Measurements from ENCODE around the gene MIEN1.
"Not testable (repeated sequence)": the region's sequence is repeated elsewhere in the genome, so short reads cannot be mapped to it uniquely, and the experiment has no call there.

The MIEN1 gene, protein sequence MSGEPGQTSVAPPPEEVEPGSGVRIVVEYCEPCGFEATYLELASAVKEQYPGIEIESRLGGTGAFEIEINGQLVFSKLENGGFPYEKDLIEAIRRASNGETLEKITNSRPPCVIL

GRCh38 chr17:39730095-39730921 is at the start of gene MIEN1:
Gene MIEN1, minus strand, starts transcription at chr17:39730532. Its CDS starts 37 bp downstream, at chr17:39730495.
- peak; percentile 71 for DNase-seq

DNA sequence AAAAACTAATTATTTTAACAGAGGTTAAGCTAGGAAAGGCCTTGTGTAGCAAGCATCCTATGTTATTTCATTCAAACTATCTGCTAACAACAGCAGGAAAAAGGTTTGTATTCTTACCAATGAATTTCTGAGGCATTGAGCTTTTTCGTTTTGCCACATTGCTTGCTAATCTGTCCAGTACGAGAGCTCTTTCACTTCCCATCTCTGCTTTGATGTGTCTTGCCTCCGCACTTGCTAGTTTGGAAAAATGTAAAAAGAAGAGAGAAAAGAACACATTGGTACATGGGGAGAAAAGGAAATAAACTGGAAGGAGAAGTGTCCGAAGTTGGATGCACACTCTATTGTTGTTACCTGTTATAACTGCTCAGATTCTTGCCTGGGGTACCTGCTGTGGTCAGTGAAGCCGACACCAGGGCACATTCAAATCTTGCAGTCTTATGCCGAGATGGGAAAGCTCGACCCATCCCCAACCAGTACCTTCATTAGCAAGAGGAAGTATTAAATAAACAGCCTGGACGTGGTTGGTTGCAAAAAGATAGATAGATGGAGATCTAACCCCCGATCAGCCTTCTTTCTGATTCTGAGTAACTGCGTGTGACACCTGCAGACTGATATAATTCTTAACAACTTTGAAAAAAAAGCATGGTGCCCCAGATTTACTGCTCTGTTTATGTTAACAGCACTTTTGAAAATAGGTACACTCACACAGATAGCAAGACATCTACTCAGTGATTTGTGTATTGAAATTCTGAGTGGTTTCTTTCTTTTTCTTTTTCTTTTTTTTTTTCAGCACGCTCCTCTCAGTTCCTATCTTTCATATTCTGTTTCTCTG is 47.4 kb upstream of the MIEN1 start:
- DNase-seq, result no peak

DNA sequence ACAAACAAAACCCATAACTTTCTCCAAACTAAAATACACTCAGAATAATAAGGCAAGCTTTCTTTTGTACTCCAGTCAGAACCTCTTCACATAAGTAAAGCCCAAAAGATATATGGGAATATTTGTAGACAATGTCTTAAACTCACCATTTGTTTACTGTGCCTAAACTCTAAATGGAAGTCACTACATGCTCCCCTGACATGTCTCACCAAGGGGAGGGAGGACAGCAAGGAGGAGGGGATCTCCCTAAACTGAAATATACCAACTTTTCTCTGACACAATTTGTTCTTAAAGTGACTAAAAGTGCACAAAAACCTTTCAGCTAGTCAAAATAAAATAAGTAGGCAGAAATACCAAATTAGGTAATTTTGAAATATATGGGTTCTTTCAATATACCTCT is 45.9 kb upstream of the MIEN1 start:
- DNase-seq, result no peak

DNA sequence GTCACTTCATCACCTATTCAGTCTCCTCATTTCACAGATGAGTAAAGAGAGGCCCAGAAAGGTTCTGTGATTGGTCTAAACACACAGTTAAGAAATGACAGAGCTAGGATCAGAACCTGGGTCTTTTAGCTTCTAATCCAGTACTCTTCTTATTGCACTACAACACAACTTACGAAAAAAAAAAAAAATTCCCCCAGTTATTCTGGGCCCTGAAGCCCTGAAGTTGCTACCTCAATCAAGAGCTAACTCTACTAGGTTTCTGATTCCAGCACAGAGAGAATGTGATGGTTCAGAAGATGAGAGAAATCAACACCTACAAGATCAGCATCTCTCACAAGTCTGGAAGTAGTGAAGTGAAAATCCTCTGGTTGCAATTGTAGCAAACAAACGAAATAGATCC is 44.7 kb upstream of the MIEN1 start:
- no peak for DNase-seq

DNA sequence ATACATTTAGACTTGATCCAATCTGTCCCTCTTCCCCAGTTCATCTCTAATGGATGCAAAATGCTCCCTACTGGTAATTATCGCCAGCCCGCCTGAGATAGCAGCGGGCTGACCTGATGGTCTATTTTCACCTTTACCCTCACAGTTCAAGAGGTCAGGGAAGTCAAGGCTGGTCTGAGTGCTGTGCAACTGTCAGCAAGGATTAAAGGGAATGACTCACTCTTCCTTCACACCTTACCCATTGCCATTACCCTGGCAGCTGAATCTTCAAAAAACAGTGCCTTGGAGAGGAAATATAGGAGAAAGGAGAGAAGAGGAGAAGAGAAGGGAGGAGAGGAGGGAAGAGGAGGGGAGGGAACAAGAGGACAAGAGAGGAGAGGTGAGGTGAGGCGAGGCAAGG is 43.7 kb upstream of the MIEN1 start:
- DNase-seq, result no peak

GRCh38 chr17:39772987-39773934 is 42.9 kb upstream of the MIEN1 start:
- DNase-seq, result no peak

- DNase-seq, result no peak
Measured at GRCh38 chr17:39772415-39772814, 42.1 kb upstream of the MIEN1 start.

DNA sequence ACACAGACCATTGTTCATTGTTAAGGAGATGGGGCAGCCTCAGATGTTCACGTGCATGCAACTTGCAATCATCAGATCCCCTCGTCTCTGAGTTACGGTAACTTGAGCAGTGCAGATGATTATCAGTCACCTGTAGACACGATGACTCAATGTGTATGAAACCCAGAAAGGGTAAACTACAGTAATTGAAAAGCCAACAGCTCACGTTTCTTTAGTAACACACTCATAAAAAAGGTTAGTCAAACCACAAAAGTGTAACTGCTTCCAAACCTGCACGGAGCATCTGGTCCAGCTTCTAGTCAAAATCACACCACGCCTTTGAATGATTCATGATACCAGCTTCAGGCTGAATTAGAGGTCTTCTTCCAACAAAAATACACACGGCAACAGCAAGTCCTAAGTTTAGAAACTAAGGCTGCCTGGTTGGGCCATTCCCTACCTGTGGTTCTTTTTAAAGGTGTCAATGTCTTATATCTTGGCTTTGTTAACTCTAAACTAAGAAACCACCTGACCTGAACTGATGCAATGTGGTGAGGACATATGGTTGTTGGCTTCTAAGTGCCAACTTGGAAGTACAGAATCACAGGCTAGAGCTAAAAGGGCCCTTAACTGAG is 39.7 kb upstream of the MIEN1 start:
- DNase-seq, result no peak

GRCh38 chr17:39767147-39767546 is 36.8 kb upstream of the MIEN1 start:
- DNase-seq, result no peak

DNA sequence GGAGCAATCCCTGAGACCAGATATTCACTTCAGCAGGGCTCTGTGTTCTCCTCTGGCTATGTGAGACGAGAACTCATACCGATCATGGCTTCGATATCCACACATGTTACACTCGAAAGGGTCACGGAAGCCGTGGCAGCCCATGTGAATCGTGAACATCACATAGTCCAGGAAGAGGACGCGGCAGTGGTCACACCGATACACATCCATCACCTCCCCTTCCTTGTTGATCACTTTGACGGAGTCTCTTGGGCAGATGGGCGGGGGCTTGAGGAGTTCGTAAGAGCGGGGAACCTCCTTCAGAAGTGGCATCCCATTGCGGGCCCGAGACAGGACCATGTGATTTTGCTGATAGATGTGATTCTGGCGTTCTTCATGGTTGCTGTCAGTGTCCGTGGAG is 35.4 kb upstream of the MIEN1 start:
- DNase-seq, result no peak

GRCh38 chr17:39765175-39765574 is 34.8 kb upstream of the MIEN1 start:
- DNase-seq, result no peak

- not testable (repeated sequence) for DNase-seq
Measured at GRCh38 chr17:39764171-39764570, 33.8 kb upstream of the MIEN1 start.

DNA sequence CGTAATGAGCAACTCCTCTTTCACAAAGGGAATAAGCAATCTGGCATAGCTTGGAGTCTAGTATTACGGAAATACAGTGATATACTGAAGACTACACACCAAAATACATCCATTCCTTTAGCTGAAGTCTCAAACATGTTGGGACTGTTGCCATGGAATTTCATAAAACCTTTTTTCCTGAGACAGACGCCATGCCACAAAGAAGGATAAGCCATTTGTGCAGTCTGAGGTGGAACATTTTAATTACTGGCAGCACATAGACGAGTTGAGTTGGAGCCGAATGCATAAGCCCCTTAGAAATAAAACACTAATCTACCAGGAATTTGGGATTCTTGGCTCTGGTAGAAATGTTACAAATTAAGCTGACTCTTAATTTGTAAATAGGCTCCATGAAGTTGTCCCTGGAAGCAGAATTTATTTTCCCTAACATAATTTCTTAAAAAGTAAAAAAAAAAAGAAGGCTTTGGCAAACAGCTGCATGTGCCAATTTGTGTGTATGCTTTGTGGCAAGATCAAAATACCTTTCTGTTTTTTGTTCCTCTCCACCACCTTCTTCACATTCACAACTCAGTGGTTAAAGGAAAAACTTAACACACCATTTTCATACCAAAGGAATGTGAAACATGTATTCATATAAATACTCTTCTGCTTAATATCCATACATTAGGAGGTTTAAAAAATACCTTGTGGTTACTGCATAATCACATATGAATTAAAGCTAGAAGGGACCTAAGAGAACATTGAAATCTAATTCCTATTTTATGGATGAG is 32.9 kb upstream of the MIEN1 start:
- DNase-seq, result no peak

DNA sequence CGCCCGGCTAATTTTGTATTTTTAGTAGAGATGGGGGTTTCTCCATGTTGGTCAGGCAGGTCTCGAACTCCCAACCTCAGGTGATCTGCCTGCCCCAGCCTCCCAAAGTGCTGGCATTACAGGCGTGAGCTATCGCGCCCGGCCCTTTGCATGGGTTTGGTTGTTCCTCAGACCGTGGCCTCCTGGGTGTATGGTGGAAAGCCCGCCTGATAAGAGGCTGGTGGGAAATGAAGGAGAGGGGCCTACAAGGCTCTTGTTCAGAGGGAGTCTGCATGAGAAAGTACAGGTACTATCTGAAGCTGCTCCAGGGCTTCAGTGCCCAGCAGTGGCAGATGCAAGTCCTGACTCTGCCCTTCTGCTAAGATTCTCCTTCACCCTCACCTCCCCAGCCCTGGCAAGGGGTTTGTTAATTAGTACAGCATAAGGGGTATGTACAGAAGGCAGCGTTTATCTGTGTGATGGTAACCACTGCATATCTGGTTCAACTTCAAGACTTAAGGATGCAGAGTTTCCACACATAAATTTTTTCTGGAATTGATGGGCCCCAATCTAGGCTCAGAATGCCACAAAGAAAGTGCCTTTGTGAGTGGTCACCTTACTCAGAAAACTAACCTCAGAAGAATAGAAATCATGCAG is 31.6 kb upstream of the MIEN1 start:
- no peak for DNase-seq

DNA sequence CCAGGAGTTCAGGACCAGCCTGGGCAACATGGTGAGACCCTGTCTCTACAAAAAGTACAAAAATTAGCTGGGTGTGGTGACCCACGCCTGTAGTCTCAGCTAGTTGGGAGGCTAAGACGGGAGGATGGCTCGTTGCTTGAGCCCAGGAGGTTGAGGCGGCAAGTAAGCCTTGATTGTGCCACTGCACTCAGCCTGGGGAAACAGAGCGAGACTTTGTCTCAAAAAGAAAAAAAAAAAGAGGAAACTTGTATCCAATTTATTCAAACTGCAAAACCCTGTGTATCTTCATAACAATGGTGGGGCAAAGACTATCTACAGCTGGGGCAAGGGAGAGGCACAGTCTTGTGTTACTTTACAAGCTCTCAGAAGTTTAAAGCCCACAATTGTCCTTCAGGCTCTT is 28.9 kb upstream of the MIEN1 start:
- no peak for DNase-seq

DNA sequence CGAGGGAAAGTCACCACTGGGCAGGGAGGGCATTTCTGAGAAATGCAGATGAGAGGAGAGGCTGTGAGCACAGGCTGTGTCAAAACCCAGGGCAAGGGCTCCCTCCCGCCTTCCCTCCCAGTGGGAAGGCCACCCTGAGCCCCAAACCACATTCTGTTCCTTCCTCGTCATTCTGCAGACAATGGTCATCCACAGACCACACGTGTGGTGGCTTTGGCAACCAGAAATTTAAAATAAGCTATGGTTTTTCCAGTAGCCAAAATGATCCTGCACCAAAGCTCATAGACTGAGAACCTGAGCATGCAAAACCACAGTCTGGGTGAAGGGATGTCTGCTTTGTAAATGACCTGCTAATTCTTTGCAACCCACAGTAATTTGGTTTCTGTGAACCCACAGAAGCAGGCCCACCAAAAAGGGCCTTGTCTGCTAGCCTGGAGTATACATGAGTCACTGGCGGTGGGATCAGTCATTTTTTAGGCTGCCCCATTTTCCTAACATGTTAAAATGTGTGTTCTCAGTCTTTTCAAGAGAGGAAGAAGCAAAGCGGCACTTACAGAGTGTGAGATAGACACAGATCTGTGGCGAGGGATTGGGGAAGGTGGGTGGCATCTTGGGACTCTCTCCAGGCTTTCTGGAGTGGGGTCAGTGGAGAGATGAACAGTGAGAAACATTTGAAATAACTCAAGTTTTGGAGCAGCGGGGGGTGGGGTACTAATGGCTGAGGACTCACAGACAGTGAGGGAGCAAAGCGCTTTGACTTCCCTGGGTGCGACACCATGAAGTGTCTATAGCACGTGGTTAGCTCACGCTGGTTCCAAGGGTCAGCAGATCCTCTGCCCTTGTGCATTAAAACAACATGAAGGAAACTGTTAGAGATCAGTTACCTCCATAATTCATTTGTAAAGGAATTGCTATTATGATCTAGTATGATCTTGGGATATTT is 27.9 kb upstream of the MIEN1 start:
- DNase-seq, result peak; percentile 38

DNA sequence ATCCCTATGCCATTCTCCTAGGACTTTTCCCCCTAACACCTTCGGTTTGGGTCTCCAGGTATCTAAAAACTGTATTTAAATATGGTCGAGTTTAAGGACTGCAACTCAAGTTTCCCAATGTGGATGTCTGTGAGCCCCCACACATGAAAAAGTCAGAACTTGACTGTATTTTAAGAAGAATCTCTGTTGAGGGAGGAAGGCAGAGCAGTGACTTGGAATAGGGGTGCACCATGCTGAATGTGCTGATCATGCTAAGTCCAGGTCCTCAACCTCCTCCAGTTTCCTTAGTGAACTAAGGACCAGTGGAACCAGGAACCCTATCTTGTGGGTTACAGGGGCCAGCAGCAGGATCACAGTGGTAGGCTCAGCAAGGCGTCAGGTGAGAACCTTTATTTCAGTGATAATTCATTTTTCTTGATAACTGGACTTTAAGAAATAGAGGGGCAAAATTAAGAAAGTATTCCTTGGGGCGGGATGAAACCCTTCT is 26.9 kb upstream of the MIEN1 start:
- DNase-seq, result no peak

DNA sequence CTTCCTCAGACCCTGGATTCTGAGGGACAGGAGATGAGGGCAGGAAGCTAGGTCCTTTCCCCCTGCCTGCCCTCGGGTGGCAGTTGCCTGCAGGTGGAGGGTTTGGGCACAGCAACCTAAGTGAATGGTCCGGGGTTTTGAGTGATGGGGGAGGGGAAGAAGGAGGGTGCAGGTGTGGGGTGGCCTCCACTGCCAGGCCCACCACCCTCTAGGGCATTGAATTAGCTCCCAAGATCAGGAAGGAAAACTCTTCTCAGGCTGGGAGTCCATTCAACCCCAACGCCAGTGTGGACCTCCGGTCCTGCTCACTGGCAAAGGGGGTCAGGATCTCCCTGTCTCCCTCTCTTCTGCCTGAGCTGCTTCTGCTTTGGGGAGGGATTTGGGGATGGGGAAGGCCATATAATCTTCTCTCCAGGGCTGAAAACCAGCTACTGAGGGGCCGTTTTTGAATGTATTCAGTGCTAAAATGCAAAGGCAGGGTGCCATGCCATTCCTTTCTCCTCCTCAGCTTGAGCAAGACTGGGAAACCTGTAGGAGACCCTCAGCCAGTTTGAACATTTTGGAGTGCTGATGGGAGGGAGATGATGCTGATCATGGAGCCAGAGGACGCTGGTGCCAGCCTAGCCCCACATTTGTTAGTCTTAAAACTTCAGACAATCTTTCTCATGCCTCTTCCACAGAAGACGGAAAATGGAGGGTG is 26.2 kb upstream of the MIEN1 start:
- DNase-seq, result no peak
